Neural progenitor cell (in vitro differentiated cells): ENCODE results near the gene CNOT4. TPM values are rescaled to one million over a fixed set of nuclear protein-coding genes. Genes with fewer than 3 reads are reported as not detected.

Experiments
- DNase-seq: peaks from one replicate; pipeline ENCODE4 v3.0.0-alpha.2; 2016; ENCODE audit warnings: low spot score
- H2AFZ ChIP-seq: fragments of 200-600 bp; sonication (generic); replicated peaks from 2 replicates; pipeline ENCODE4 v1.6.1; 2016; ENCODE audit warnings: antibody characterized with exemption
- H3F3A ChIP-seq: fragments of 200-600 bp; sonication (generic); 2 replicates; pipeline ENCODE4 v1.6.1; 2016; ENCODE audit warnings: antibody characterized with exemption, low read depth
- H3K27ac ChIP-seq: fragments of 200-600 bp; sonication (generic); 2 replicates; pipeline ENCODE4 v1.5.1; 2016; ENCODE audit warnings: mild to moderate bottlenecking
- H3K27me3 ChIP-seq: fragments of 200-600 bp; sonication (generic); 2 replicates; pipeline ENCODE4 v1.6.1; 2016; ENCODE audit warnings: mild to moderate bottlenecking, moderate library complexity
- H3K36me3 ChIP-seq: fragments of 200-600 bp; sonication (generic); 2 replicates; pipeline ENCODE4 v1.5.1; 2016
- H3K4me1 ChIP-seq: fragments of 200-600 bp; sonication (generic); 2 replicates; pipeline ENCODE4 v1.6.1; 2016; ENCODE audit warnings: mixed run types
- H3K4me2 ChIP-seq: fragments of 200-600 bp; sonication (generic); 2 replicates; pipeline ENCODE4 v1.6.1; 2016
- H3K4me3 ChIP-seq: fragments of 200-600 bp; sonication (generic); 2 replicates; pipeline ENCODE4 v1.5.1; 2016
- H3K79me2 ChIP-seq: fragments of 200-600 bp; sonication (generic); 2 replicates; pipeline ENCODE4 v1.6.1; 2016; ENCODE audit warnings: low read depth
- H3K9ac ChIP-seq: fragments of 200-600 bp; sonication (generic); 2 replicates; pipeline ENCODE4 v1.6.1; 2016
- H3K9me3 ChIP-seq: fragments of 200-600 bp; sonication (generic); 2 replicates; pipeline ENCODE4 v1.5.1; 2016; ENCODE audit warnings: low read depth
- H4K20me1 ChIP-seq: fragments of 200-600 bp; sonication (generic); 2 replicates; pipeline ENCODE4 v1.6.1; 2016; ENCODE audit warnings: low read depth
- H3K27ac Mint-ChIP-seq: 3 replicates; pipeline ENCODE4 v1.8.0; 2021; ENCODE audit warnings: mixed read lengths
- H3K27me3 Mint-ChIP-seq: 2 replicates; pipeline ENCODE4 v1.8.0; 2022; ENCODE audit warnings: low read depth, mild to moderate bottlenecking, inconsistent platforms, moderate library complexity, mixed read lengths; ENCODE audit not compliant: insufficient read depth
- H3K36me3 Mint-ChIP-seq: 3 replicates; pipeline ENCODE4 v1.8.0; 2021; ENCODE audit warnings: mixed read lengths
- H3K4me1 Mint-ChIP-seq: 3 replicates; pipeline ENCODE4 v1.8.0; 2021; ENCODE audit warnings: mixed read lengths
- H3K4me3 Mint-ChIP-seq: 3 replicates; pipeline ENCODE4 v1.8.0; 2021; ENCODE audit warnings: mild to moderate bottlenecking, moderate library complexity, mixed read lengths
- H3K9me3 Mint-ChIP-seq: 3 replicates; pipeline ENCODE4 v1.8.0; 2020; ENCODE audit warnings: mixed read lengths
- CTCF ChIP-seq: fragments of 200-600 bp; sonication (generic); IDR thresholded peaks from 2 replicates; pipeline ENCODE4 v1.5.1; 2017; ENCODE audit warnings: antibody characterized with exemption, mild to moderate bottlenecking
- EZH2 ChIP-seq: fragments of 200-600 bp; sonication (generic); IDR thresholded peaks from 2 replicates; pipeline ENCODE4 v1.6.1; 2017; ENCODE audit warnings: antibody characterized with exemption, mild to moderate bottlenecking, moderate library complexity
- EZH2phosphoT487 ChIP-seq: fragments of 200-600 bp; sonication (generic); IDR thresholded peaks from 2 replicates; pipeline ENCODE4 v1.6.1; 2017; ENCODE audit warnings: antibody characterized with exemption
- total RNA-seq: library from RNA; depleted of rRNA; stranded (reverse); fragments of >200 nt; gene quantifications from 2 replicates; pipeline ENCODE4 v1.2.3, GENCODE V29; 2015; ENCODE audit warnings: low replicate concordance

Gene CNOT4
- total RNA-seq, 1 donor from 2014 or later: 21.4 TPM

GRCh38 chr7:135374736-135375135 lies 135.2 kb downstream of the CNOT4 start:
- Mint-ChIP-seq H3K4me1 (peaks cover 6% of the 10 kb centered on the region), H3K9me3 (no peaks in the 10 kb centered on the region), H3K27me3 (no peaks in the 10 kb centered on the region), H3K4me3 (no peak overlapping the region), H3K36me3 (peaks cover 7% of the 10 kb centered on the region), H3K27ac (no peak overlapping the region)
- H3K79me2 ChIP-seq: no peaks in the 10 kb centered on the region
- no peak overlapping the region for H2AFZ ChIP-seq
- no peaks in the 10 kb centered on the region for H3K9me3 ChIP-seq
- H3F3A ChIP-seq: no peaks in the 10 kb centered on the region
- no peak overlapping the region for H3K4me2 ChIP-seq
- no peaks in the 10 kb centered on the region for H3K27me3 ChIP-seq
- no peaks in the 10 kb centered on the region for H3K36me3 ChIP-seq
- no peak overlapping the region for H3K9ac ChIP-seq
- H3K4me3 ChIP-seq: no peak overlapping the region
- no peaks in the 10 kb centered on the region for H4K20me1 ChIP-seq
- DNase-seq: no peak
- no peak overlapping the region for H3K27ac ChIP-seq
- TF ChIP-seq EZH2phosphoT487: no peak
- no peak for TF ChIP-seq EZH2
- TF ChIP-seq CTCF: no peak
- no peaks in the 10 kb centered on the region for H3K4me1 ChIP-seq

DNA sequence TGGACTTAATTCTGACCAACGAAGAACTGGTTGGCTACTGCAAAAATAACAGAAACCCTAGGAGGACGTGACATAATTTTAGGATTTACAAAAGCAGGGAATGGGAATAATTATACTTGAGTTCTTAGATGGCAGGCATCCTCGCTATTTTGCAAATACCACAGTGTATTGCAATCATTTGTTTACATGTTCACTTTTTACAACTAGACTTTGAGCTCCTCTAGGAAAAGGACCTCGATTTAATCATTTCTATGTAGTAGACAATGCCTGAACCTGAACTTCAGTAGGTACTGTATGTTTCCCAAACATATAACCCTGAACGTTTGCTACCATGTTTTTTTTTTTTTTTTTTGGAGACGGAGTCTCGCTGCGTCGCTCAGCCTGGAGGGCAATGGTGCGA lies 137.7 kb downstream of the CNOT4 start:
- Histone ChIP-seq H3K4me2 (no peak overlapping the region), H3K9me3 (no peaks in the 10 kb centered on the region), H2AFZ (no peak overlapping the region), H3K79me2 (no peaks in the 10 kb centered on the region), H3K4me3 (no peak overlapping the region), H4K20me1 (no peaks in the 10 kb centered on the region), H3K27me3 (no peaks in the 10 kb centered on the region), H3K27ac (no peak overlapping the region), H3K9ac (no peak overlapping the region), H3F3A (no peaks in the 10 kb centered on the region), H3K4me1 (no peaks in the 10 kb centered on the region), H3K36me3 (no peaks in the 10 kb centered on the region)
- no peak for DNase-seq
- TF ChIP-seq CTCF: no peak
- TF ChIP-seq EZH2: no peak
- TF ChIP-seq EZH2phosphoT487: no peak
- H3K36me3 Mint-ChIP-seq: peaks cover 10% of the 10 kb centered on the region
- no peak overlapping the region for H3K4me3 Mint-ChIP-seq
- no peaks in the 10 kb centered on the region for H3K27me3 Mint-ChIP-seq
- H3K27ac Mint-ChIP-seq: no peak overlapping the region
- H3K4me1 Mint-ChIP-seq: no peaks in the 10 kb centered on the region
- no peaks in the 10 kb centered on the region for H3K9me3 Mint-ChIP-seq

- TF ChIP-seq EZH2 (no peak), CTCF (no peak), EZH2phosphoT487 (no peak)
- peaks cover under 1% of the 10 kb centered on the region for H4K20me1 ChIP-seq
Measured at GRCh38 chr7:135370656-135371055, 139.2 kb downstream of the CNOT4 start.

More at GRCh38 chr7:135370656-135371055, 139.2 kb downstream of the CNOT4 start:
- Mint-ChIP-seq H3K9me3 (no peaks in the 10 kb centered on the region), H3K27me3 (no peaks in the 10 kb centered on the region), H3K4me3 (no peak overlapping the region), H3K36me3 (peaks cover 10% of the 10 kb centered on the region), H3K4me1 (peaks cover 3% of the 10 kb centered on the region), H3K27ac (no peak overlapping the region)
- Histone ChIP-seq H3K4me1 (no peaks in the 10 kb centered on the region), H3K27me3 (no peaks in the 10 kb centered on the region), H3K4me3 (no peak overlapping the region), H2AFZ (no peak overlapping the region), H3F3A (no peaks in the 10 kb centered on the region), H3K9ac (no peak overlapping the region), H3K79me2 (no peaks in the 10 kb centered on the region), H3K36me3 (no peaks in the 10 kb centered on the region), H3K27ac (no peak overlapping the region), H3K9me3 (no peaks in the 10 kb centered on the region), H3K4me2 (no peak overlapping the region)
- DNase-seq: no peak
